Endometrium (tissue), 2 donors: Measurements from ENCODE around the gene DCAF4L1.

ENCODE experiments used
- FAIRE-seq: peaks from 2 replicates; lab custom pipeline; 2012; peaks lifted over from hg19 to GRCh38; lab: Jason Lieb, UNC
- donor health status: control.
- donor health status: control.

The DCAF4L1 gene

DNA sequence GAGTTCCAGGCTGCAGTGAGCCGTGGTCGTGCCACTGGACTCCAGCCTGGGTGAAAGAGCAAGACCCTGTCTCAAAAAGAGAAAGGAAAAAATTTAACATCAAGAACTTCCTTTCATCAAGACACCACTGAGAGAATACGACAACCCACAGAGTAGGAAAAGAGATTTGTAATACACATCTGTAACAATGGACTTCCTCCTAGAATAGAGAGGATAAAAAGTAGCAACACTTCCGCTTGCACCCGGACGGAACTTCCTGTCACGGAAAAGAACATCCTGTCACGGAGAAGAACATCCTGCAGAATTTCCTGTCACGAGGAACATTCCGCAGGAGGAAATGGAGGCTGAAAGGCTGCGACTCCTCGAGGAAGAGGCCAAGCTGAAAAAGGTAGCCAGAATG lies at the start of gene DCAF4L1:
TSS of gene DCAF4L1 (plus strand) at position 301 of the 400 bp plus-strand sequence. CDS start at position 338, 37 bp downstream.
- no peak for FAIRE-seq

DNA sequence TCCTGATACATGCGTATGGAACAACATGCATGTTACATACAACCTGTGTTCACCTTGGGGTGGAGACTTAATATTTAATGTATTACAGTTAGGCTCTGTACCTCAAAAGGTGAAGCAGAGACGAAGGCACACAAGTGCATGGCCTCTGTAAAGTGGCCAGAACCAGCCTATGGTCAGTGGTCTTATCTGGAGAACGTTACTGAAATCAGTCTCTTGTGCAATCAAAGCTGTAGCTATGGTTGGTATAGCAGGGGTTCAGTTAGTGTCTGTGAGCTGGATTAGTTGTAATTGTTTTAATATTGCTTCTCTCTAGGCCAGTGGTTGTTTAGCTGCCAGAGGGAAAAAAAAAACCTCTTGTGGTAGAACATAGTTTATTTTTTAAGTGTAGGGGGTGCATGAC lies 48.6 kb upstream of the DCAF4L1 start:
- no peak for FAIRE-seq

DNA sequence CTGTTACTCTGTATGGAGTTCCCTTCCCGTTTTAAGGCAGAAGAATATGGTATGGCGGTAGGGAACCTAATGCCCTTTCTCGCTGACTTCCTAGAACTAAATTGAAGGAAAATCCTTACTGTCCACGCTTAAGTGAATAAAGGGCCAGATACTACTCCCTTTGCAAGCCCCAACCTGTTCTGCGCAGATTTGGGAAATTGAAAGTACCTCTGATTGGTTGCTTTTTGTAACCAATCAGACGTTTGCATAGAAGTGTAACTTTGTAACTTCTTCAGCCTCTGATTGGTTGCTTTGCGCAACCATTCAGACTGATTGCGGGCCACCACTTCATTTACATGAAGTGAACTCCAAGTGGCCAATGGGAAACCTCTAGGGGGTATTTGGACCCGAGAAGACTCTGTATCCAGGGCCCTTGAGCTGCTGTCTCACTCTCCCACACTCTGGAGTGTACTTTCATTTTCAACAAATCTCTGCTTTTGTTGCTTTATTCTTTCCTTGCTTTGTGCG lies 47.5 kb upstream of the DCAF4L1 start:
- FAIRE-seq: no peak

DNA sequence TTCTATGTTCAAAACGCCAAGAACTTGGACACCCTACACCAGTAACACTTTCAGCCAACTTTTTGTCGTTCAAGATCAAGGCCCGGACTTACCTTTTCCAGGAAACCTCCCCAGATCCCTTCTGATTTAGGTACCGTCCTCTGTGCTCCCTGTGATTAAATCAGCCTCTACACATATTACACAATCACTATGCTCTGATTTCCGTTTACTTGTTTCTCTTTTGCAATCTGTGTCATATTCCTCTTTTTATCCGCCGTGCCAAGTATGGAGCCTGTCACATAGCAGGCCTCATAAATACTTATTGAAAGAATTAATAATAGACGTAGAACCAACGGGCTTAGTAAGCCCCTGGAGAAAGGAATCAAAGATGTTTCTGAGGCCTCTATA lies 47.0 kb upstream of the DCAF4L1 start:
- FAIRE-seq: no peak

- peak; percentile 37 for FAIRE-seq
These were observed 46.5 kb upstream of the DCAF4L1 start, which contains the start of gene TMEM33 for GRCh38 chr4:41934901-41935651. Gene TMEM33, plus strand, starts transcription at chr4:41935429. Its CDS starts 56 bp downstream, at chr4:41935485.

- no peak for FAIRE-seq
These were observed 45.9 kb upstream of the DCAF4L1 start for GRCh38 chr4:41935652-41936021.

DNA sequence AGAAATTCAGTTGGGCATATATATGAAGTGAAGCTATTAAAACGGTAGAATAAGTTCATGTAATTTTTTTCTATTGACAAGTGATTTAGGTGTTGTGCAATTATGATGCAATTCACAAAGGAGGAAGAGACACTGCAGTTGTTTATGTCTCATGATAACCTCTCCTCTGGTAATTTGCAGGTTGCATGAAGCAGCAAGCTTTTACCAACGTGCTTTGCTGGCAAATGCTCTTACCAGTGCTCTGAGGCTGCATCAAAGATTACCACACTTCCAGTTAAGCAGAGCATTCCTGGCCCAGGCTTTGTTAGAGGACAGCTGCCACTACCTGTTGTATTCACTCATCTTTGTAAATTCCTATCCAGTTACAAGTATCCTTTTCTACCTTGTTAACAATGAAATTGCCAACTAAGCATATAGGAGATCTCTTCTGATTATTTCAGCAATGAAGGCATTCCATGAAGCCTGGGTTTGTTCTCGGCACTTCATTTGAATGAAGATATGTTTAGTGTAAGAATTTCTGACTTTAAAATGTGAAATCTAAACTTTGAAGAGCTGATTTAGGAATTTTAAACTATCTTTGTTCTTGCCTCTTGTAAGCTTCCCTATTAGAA lies 42.4 kb upstream of the DCAF4L1 start:
- no peak for FAIRE-seq

DNA sequence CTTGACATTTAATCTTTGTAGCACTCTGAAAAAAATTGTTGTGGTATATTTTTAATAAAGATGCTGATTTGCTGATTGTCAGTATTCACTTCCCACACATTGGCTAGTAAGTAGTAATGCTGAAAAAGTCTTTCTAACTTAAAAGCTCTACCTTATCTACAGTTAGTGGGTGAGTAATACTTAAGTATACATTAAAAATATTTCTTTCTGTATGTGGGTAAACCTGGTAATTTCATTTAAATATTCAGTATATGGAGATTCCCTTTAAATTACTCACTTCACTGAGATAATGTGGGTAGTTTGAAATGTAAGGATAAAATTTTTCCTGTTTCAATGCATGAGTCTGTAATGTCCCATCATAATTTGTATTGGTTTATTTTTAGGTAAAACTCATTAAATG lies 40.7 kb upstream of the DCAF4L1 start:
- no peak for FAIRE-seq

- no peak for FAIRE-seq
These were observed 38.0 kb upstream of the DCAF4L1 start for GRCh38 chr4:41943506-41943905.

DNA sequence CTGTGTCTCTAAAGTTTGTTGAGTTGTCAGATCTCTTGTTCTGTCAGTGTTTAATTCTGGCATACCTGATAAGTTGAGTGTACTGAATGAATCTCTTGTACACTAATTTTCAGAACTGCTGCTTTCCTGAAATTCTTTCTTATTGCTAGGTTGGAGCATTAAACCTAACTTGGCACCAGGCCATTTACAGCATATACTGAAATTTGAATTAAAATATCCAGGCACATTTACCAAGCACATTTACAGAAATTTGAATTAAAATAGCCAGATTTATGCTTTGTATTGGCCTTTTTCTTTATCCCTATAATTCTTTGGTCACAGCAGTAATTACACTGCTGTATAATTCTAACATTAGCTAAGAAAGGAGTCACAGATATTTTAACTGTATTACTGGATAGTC lies 37.5 kb upstream of the DCAF4L1 start:
- FAIRE-seq: no peak

GRCh38 chr4:41949531-41949930 lies 32.0 kb upstream of the DCAF4L1 start:
- FAIRE-seq: no peak

DNA sequence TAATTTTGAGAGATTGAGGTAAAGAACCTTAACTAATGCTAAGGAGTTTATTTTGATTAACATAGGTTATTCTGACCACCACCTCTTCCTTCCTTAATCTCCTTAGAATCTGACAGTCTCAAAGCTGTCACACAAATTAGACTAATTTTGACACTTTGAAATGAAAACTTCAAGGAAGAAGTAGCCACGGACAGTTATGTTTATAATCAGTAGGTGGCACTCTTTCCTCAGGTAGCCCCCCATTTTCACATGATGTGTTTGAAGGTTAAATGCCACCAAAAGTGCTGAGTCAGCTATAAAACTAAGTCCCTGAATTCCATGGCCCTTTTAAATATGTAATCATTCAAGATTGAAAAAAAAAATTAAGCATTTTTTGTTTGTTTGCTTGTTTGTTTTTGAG lies 23.9 kb upstream of the DCAF4L1 start:
- no peak for FAIRE-seq

DNA sequence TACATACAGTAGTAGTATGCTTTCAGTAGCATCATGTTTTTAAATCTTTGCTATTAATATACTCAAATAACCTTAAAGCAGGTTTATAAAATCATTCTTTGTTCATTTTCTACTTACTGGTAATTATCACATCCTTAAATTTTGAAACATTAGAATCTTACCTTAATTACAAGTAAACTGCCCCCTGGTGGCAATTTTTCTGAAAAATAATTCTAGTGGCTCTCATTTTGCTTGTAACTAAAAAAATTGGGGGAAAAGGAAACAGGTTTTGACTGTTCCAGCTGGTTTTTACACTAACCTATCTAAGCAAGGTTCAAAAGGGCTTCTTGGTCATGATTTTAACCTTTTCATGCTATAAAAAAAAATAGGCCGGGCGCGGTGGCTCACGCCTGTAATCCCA lies 18.5 kb upstream of the DCAF4L1 start:
- FAIRE-seq: no peak

- FAIRE-seq: no peak
These were observed 17.2 kb upstream of the DCAF4L1 start for GRCh38 chr4:41964401-41964800.

GRCh38 chr4:41967392-41967791 lies 14.2 kb upstream of the DCAF4L1 start:
- FAIRE-seq: no peak

DNA sequence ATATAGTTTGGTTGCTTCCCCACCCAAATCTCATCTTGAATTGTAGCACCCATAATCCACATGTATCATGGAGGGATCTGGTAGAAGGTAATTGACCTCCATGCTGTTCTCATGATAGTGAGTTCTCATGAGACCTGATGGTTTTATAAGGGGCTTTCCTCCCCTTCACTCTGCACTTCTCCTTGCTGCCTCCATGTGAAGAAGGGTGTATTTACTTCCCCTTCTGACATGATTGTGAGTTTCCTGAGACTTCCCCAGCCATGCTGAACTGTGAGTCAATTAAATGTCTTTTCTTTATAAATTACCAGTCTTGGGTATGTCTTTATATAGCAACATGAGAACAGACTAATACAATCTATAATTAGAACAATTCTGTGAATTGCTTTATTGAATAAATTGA lies 11.9 kb upstream of the DCAF4L1 start:
- no peak for FAIRE-seq

- no peak for FAIRE-seq
These were observed 6.2 kb upstream of the DCAF4L1 start for GRCh38 chr4:41975341-41975740.

DNA sequence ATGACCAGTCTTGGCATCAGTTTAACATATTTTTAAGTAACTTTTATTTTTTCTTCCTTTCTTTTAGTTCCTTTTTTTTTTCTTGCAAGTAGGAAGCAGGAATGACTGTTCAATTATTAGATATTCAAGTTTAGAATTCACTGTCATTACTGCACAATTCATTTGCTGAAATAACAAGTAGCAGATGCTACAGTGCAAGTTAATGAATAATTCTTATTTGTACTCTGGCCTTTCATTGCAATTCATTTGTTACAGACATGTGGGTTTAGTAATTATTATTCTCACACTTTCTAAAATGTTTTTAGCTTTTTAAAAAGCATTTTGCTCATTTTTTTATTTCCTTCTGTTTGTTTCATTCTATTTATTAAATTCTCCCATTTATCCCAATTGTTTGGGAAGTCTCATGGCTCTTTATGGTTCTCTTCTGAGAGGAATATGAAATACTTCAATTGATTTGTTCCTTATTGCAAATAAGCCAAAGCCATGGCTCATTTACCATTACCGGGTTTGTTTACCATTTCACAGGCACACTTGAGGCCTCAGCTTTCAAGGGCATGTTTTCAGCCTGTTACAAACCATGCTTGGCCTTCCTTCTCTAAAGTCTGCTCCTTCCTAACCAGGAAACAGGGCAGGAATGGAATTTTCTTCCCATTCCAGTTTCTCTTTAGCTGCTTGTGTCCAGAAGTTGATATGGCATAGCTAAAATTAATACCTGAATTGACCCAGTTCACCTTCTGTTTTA lies 4.6 kb upstream of the DCAF4L1 start:
- no peak for FAIRE-seq

- no peak for FAIRE-seq
These were observed 3.8 kb upstream of the DCAF4L1 start for GRCh38 chr4:41977709-41978108.

- FAIRE-seq: no peak
These were observed 1.2 kb downstream of the DCAF4L1 start for GRCh38 chr4:41982716-41983115.

GRCh38 chr4:41985151-41985550 lies 3.6 kb downstream of the DCAF4L1 start:
- FAIRE-seq: no peak

GRCh38 chr4:41989994-41990364 lies 8.4 kb downstream of the DCAF4L1 start:
- no peak for FAIRE-seq
